H9 (cell line): ENCODE results near the gene ANKRD29. TPM values are rescaled to one million over a fixed set of nuclear protein-coding genes. Genes with fewer than 3 reads are reported as not detected.

ENCODE experiments used
- DNase-seq: peaks from one replicate; pipeline ENCODE4 v3.0.0-alpha.2; 2017
- H2AFZ ChIP-seq: one replicate; pipeline ENCODE4 v1.6.1; 2013; ENCODE audit warnings: mild to moderate bottlenecking, low read length, control low read depth, moderate library complexity
- H2AK5ac ChIP-seq: 2 replicates; pipeline ENCODE4 v1.6.1; 2013; ENCODE audit warnings: low read length, control low read depth, mixed read lengths; ENCODE audit not compliant: insufficient read length
- H2BK120ac ChIP-seq: one replicate; pipeline ENCODE4 v1.6.1; 2013; ENCODE audit warnings: low read depth, mild to moderate bottlenecking, low read length, control low read depth, inconsistent platforms; ENCODE audit not compliant: poor library complexity, severe bottlenecking
- H2BK12ac ChIP-seq: 2 replicates; pipeline ENCODE4 v1.6.1; 2013; ENCODE audit warnings: low read length, control low read depth, mixed read lengths, low read depth; ENCODE audit not compliant: insufficient read length
- H2BK15ac ChIP-seq: 2 replicates; pipeline ENCODE4 v1.6.1; 2013; ENCODE audit warnings: low read depth, low read length, control low read depth
- H2BK20ac ChIP-seq: one replicate; pipeline ENCODE4 v1.6.1; 2013; ENCODE audit warnings: low read depth, mild to moderate bottlenecking, low read length, control low read depth, inconsistent platforms; ENCODE audit not compliant: poor library complexity, severe bottlenecking
- H2BK5ac ChIP-seq: 2 replicates; pipeline ENCODE4 v1.6.1; 2013; ENCODE audit warnings: low read length, control low read depth, mixed read lengths; ENCODE audit not compliant: insufficient read length
- H3K14ac ChIP-seq: 2 replicates; pipeline ENCODE4 v1.6.1; 2013; ENCODE audit warnings: low read length, control low read depth; ENCODE audit not compliant: insufficient read depth
- H3K18ac ChIP-seq: 2 replicates; pipeline ENCODE4 v1.6.1; 2013; ENCODE audit warnings: low read depth, mild to moderate bottlenecking, mixed read lengths, low read length, control low read depth; ENCODE audit not compliant: insufficient read length
- H3K23ac ChIP-seq: 2 replicates; pipeline ENCODE4 v1.6.1; 2013; ENCODE audit warnings: low read length, control low read depth, mixed read lengths, low read depth; ENCODE audit not compliant: insufficient read length
- H3K23me2 ChIP-seq: 2 replicates; pipeline ENCODE4 v1.6.1; 2013; ENCODE audit warnings: low read depth, mild to moderate bottlenecking, mixed read lengths, low read length, control low read depth; ENCODE audit not compliant: insufficient read length, poor library complexity, severe bottlenecking
- H3K27ac ChIP-seq: 2 replicates; pipeline ENCODE4 v1.5.1; 2013; ENCODE audit warnings: low read length, control low read depth, mixed read lengths, low read depth; ENCODE audit not compliant: insufficient read length
- H3K27me3 ChIP-seq: 2 replicates; pipeline ENCODE4 v1.6.1; 2013; ENCODE audit warnings: low read length, control low read depth, inconsistent platforms; ENCODE audit not compliant: insufficient read depth
- H3K4ac ChIP-seq: 2 replicates; pipeline ENCODE4 v1.6.1; 2013; ENCODE audit warnings: low read depth, mild to moderate bottlenecking, control low read depth, inconsistent platforms, low read length, moderate library complexity
- H3K4me1 ChIP-seq: 2 replicates; pipeline ENCODE4 v1.6.1; 2013; ENCODE audit warnings: low read length, control low read depth, inconsistent platforms; ENCODE audit not compliant: insufficient read depth
- H3K4me2 ChIP-seq: 2 replicates; pipeline ENCODE4 v1.6.1; 2013; ENCODE audit warnings: low read length, control low read depth, mixed read lengths; ENCODE audit not compliant: insufficient read length, insufficient read depth
- H3K56ac ChIP-seq: 2 replicates; pipeline ENCODE4 v1.6.1; 2013; ENCODE audit warnings: low read depth, mild to moderate bottlenecking, mixed read lengths, low read length, control low read depth; ENCODE audit not compliant: insufficient read length
- H3K79me1 ChIP-seq: 2 replicates; pipeline ENCODE4 v1.6.1; 2013; ENCODE audit warnings: low read depth, mild to moderate bottlenecking, moderate library complexity, low read length, control low read depth, inconsistent platforms; ENCODE audit not compliant: insufficient read depth, poor library complexity, severe bottlenecking
- H3K79me2 ChIP-seq: 2 replicates; pipeline ENCODE4 v1.6.1; 2013; ENCODE audit warnings: low read length, control low read depth, inconsistent platforms; ENCODE audit not compliant: insufficient read depth
- H3K9ac ChIP-seq: 2 replicates; pipeline ENCODE4 v1.6.1; 2013; ENCODE audit warnings: low read length, control low read depth, mixed read lengths; ENCODE audit not compliant: insufficient read length; ENCODE audit errors: extremely low read depth
- H3K9me3 ChIP-seq: one replicate; pipeline ENCODE4 v1.6.1; 2013; ENCODE audit warnings: low read depth, low read length, inconsistent platforms; ENCODE audit not compliant: control insufficient read depth
- H3T11ph ChIP-seq: one replicate; pipeline ENCODE4 v1.6.1; 2013; ENCODE audit warnings: mild to moderate bottlenecking, low read length, control low read depth, inconsistent platforms
- H4K20me1 ChIP-seq: one replicate; pipeline ENCODE4 v1.6.1; 2013; ENCODE audit not compliant: control insufficient read depth, insufficient read length, insufficient read depth
- H4K5ac ChIP-seq: 2 replicates; pipeline ENCODE4 v1.6.1; 2013; ENCODE audit warnings: low read depth, mild to moderate bottlenecking, mixed read lengths, low read length, control low read depth; ENCODE audit not compliant: insufficient read length
- H4K8ac ChIP-seq: replicated peaks from 2 replicates; pipeline ENCODE4 v1.6.1; 2013; ENCODE audit warnings: low read length, control low read depth, mixed read lengths, low read depth; ENCODE audit not compliant: insufficient read length
- H4K91ac ChIP-seq: 2 replicates; pipeline ENCODE4 v1.6.1; 2013; ENCODE audit warnings: low read depth, mild to moderate bottlenecking, moderate library complexity, mixed read lengths, low read length, control low read depth; ENCODE audit not compliant: insufficient read length
- H3K27ac Mint-ChIP-seq, 3 experiments: 2 replicates in 2 of 3; 3 replicates in 1 of 3; pipeline ENCODE4 v1.8.0; 2020 to 2021; ENCODE audit warnings: mixed read lengths in 3 of 3, mild to moderate bottlenecking in 1 of 3, moderate library complexity in 1 of 3
- H3K27me3 Mint-ChIP-seq: 2 replicates; pipeline ENCODE4 v1.8.0; 2021; ENCODE audit warnings: low read depth, mild to moderate bottlenecking, moderate library complexity, mixed read lengths
- H3K36me3 Mint-ChIP-seq, 3 experiments: 2 replicates in 2 of 3; 3 replicates in 1 of 3; pipeline ENCODE4 v1.8.0; 2020 to 2021; ENCODE audit warnings: low read depth in 3 of 3, mixed read lengths in 3 of 3; ENCODE audit not compliant: insufficient read depth in 1 of 3
- H3K4me1 Mint-ChIP-seq, 2 experiments: 2 replicates each; pipeline ENCODE4 v1.8.0; 2020; ENCODE audit warnings: mixed read lengths in 2 of 2
- H3K4me3 Mint-ChIP-seq, 2 experiments: 2 replicates in 1 of 2; 3 replicates in 1 of 2; pipeline ENCODE4 v1.8.0; 2020 to 2021; ENCODE audit warnings: mild to moderate bottlenecking in 2 of 2, mixed read lengths in 2 of 2, moderate library complexity in 1 of 2
- H3K9me3 Mint-ChIP-seq, 2 experiments: 2 replicates in 1 of 2; 3 replicates in 1 of 2; pipeline ENCODE4 v1.8.0; 2020; ENCODE audit warnings: mild to moderate bottlenecking in 2 of 2, mixed read lengths in 2 of 2, moderate library complexity in 1 of 2
- whole genome bisulfite sequencing: extraction: QIAGEN DNeasy Blood & Tissue Kit; methylation state at CpG from one replicate; pipeline ENCODE4 v1.1.7; 2013; ENCODE audit warnings: missing lambda C conversion rate, low lambda C conversion rate, mixed read lengths; ENCODE audit not compliant: insufficient read length; ENCODE audit errors: extremely low coverage; 5-methylcytosine and 5-hydroxymethylcytosine counted together
- total RNA-seq: library from RNA; stranded (reverse); gene quantifications from 2 replicates; pipeline ENCODE4 v1.2.1, GENCODE V29; 2021
- TF ChIP-seq, protein P1 (sequence below): fragments of 200-600 bp; sonication (generic); conservative IDR thresholded peaks from 3 replicates; pipeline ENCODE4 v1.8.0; 2021; ENCODE audit warnings: antibody characterized with exemption, mild to moderate bottlenecking

Gene ANKRD29
- total RNA-seq, 1 experiment from 2014 or later, result 2.1 TPM

DNA sequence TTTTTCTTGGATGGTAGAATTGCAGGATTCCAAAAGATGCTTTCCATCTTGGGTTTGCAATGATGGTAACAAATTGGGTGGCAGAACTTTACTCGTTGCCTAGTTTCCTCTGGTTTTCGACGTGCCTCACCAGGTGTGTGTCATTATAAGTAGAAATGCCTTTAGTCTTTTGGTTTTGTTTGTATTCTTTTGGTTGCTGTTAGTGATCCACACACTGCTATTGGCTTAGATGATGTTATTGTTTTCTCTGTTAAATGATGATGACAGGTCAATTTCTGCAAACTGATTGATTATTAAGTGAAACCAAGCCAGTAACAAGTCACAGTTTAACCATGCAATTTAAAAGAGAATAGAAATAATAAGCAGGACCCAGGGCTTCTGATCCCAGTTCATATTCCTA lies 20.4 kb upstream of the ANKRD29 start:
- no peak overlapping the region for H2AK5ac ChIP-seq
- Mint-ChIP-seq H3K4me1 (0 out of 4 replicates have a peak, but pooled peaks cover 0 to 3% of the 10 kb centered on the region in 2 experiments), H3K27ac (no peak overlapping the region), H3K27me3 (peaks cover 48% of the 10 kb centered on the region), H3K36me3 (no peaks in the 10 kb centered on the region), H3K9me3 (no peaks in the 10 kb centered on the region), H3K4me3 (no peak overlapping the region)
- H3T11ph ChIP-seq, result no peak overlapping the region
- H4K91ac ChIP-seq, result no peak overlapping the region
- H3K27me3 ChIP-seq, result no peaks in the 10 kb centered on the region
- no peak overlapping the region for H2BK120ac ChIP-seq
- no peak overlapping the region for H3K4ac ChIP-seq
- H3K27ac ChIP-seq, result no peak overlapping the region
- no peak overlapping the region for H3K23ac ChIP-seq
- H3K9ac ChIP-seq, result no peak overlapping the region
- no peak overlapping the region for H2BK15ac ChIP-seq
- TF ChIP-seq, protein P1, sequence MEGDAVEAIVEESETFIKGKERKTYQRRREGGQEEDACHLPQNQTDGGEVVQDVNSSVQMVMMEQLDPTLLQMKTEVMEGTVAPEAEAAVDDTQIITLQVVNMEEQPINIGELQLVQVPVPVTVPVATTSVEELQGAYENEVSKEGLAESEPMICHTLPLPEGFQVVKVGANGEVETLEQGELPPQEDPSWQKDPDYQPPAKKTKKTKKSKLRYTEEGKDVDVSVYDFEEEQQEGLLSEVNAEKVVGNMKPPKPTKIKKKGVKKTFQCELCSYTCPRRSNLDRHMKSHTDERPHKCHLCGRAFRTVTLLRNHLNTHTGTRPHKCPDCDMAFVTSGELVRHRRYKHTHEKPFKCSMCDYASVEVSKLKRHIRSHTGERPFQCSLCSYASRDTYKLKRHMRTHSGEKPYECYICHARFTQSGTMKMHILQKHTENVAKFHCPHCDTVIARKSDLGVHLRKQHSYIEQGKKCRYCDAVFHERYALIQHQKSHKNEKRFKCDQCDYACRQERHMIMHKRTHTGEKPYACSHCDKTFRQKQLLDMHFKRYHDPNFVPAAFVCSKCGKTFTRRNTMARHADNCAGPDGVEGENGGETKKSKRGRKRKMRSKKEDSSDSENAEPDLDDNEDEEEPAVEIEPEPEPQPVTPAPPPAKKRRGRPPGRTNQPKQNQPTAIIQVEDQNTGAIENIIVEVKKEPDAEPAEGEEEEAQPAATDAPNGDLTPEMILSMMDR, result no peak
- H4K8ac ChIP-seq, result no peak overlapping the region
- H3K79me2 ChIP-seq, result no peaks in the 10 kb centered on the region
- H3K4me2 ChIP-seq, result no peak overlapping the region
- H2BK20ac ChIP-seq, result no peak overlapping the region
- no peaks in the 10 kb centered on the region for H3K23me2 ChIP-seq
- H2BK12ac ChIP-seq, result no peak overlapping the region
- H3K18ac ChIP-seq, result no peak overlapping the region
- H3K56ac ChIP-seq, result no peak overlapping the region
- H3K14ac ChIP-seq, result no peak overlapping the region
- WGBS, result no CpG with 5 or more reads among the region's 3 CpGs
- no peaks in the 10 kb centered on the region for H4K20me1 ChIP-seq
- DNase-seq, result no peak
- no peak overlapping the region for H2AFZ ChIP-seq
- no peaks in the 10 kb centered on the region for H3K4me1 ChIP-seq
- no peaks in the 10 kb centered on the region for H3K9me3 ChIP-seq
- no peaks in the 10 kb centered on the region for H3K79me1 ChIP-seq
- no peak overlapping the region for H2BK5ac ChIP-seq
- H4K5ac ChIP-seq, result no peak overlapping the region
